Sigmoid colon (tissue), 7 donors: ENCODE results near the gene SUSD2. TPM values are rescaled to one million over a fixed set of nuclear protein-coding genes. Genes with fewer than 3 reads are reported as not detected.
A peak's percentile ranks its signal among the peaks of the same experiment; 100 is the strongest.

Experiments
- DNase-seq: peaks from one replicate; pipeline ENCODE4 v3.0.0-alpha.2; 2019
- H3K27ac ChIP-seq, 4 donors: fragments of 200-600 bp; sonication (generic); one replicate each; pipeline ENCODE4 v1.5.1; 2016 to 2019; ENCODE audit warnings: mild to moderate bottlenecking in 1 of 4
- H3K27me3 ChIP-seq, 3 donors: fragments of 200-600 bp; sonication (generic); one replicate each; pipeline ENCODE4 v1.5.1; 2019; ENCODE audit warnings: mild to moderate bottlenecking in 1 of 3
- H3K36me3 ChIP-seq, 4 donors: fragments of 200-600 bp; sonication (generic); one replicate each; pipeline ENCODE4 v1.5.1; 2016 to 2019
- H3K4me1 ChIP-seq, 4 donors: fragments of 200-600 bp; sonication (generic); one replicate each; pipeline ENCODE4 v1.5.1; 2017 to 2019
- H3K4me3 ChIP-seq, 4 donors: fragments of 200-600 bp; sonication (generic); one replicate each; pipeline ENCODE4 v1.5.1; 2017 to 2019; ENCODE audit warnings: mild to moderate bottlenecking in 2 of 4, moderate library complexity in 1 of 4
- H3K9me3 ChIP-seq, 4 donors: fragments of 200-600 bp in 3 of 4; sonication (generic) in 3 of 4; one replicate each; pipeline versions ENCODE4 v1.5.1 to v1.6.1; 2013 to 2019
- EP300 ChIP-seq, 4 donors: sonication (generic); formaldehyde crosslinking; IDR thresholded peaks; one replicate each; pipeline ENCODE4 v1.6.1; 2017; ENCODE audit warnings: antibody characterized with exemption in 4 of 4
- POLR2A ChIP-seq, 2 donors: fragments of 450-650 bp; IDR thresholded peaks; one replicate each; pipeline ENCODE4 v1.6.1; 2016; ENCODE audit warnings: antibody characterized with exemption in 2 of 2, mild to moderate bottlenecking in 2 of 2, moderate library complexity in 2 of 2
- POLR2AphosphoS5 ChIP-seq, 4 donors: sonication (generic); formaldehyde crosslinking; IDR thresholded peaks; one replicate each; pipeline ENCODE4 v1.6.1; 2017; ENCODE audit warnings: antibody characterized with exemption in 4 of 4
- WGBS, 2 donors: extraction: QIAGEN DNeasy Blood & Tissue Kit; methylation state at CpG; one replicate each; pipeline ENCODE4 v1.1.7; 2013; 5-methylcytosine and 5-hydroxymethylcytosine counted together
- intact Hi-C: fragments of 100-400 bp; cut with DNase I; formaldehyde crosslinking; loops from one replicate; pipeline ENCODE4 v1.15.1; 2023
- polyA plus RNA-seq, 3 donors: library from polyadenylated mRNA; stranded (reverse); fragments of 200-250 nt; gene quantifications; one replicate each; pipeline ENCODE4 v1.2.3, GENCODE V29; 2013
- total RNA-seq, 4 donors: library from RNA; depleted of rRNA; stranded (reverse); fragments of >200 nt; gene quantifications; one replicate each; pipeline ENCODE4 v1.1.0, GENCODE V29; 2016
- TF ChIP-seq, protein P1 (sequence below), 4 experiments: fragments of 450-650 bp in 3 of 4; fragments of 200-600 bp in 1 of 4; IDR thresholded peaks; one replicate each; pipeline ENCODE4 v1.5.1; 2016 to 2019; ENCODE audit warnings: antibody characterized with exemption in 4 of 4, mild to moderate bottlenecking in 3 of 4, moderate library complexity in 2 of 4
- donor health status: healthy with polysubstance abuse.
- donor health status: Bipolar disorder and iron deficiency.
- donor health status: healthy.

The SUSD2 gene
- total and polyA plus RNA-seq, 7 donors: 1.2 to 8.6 (median 3.0) TPM; not detected in 2

DNA sequence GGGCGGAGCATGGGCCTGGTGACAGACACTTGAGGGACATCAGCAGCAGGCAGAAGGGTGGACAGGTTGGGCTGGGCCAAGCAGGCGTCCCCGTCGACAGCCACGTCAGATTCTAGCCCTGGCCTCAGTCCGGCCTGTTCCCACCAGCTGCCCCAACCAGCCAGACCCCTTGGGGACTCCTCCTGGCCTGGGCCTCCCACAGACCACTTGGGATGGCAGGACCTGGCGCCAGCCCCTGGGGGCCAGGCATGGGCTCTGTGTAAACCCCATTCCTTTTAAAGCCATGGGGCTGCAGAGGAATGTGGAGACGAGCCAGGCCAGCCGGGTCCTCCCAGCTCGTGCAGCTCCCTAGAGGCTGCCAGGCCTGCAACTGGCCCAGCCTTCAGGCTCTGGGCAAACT is 4.7 kb upstream of the SUSD2 start:
- Histone ChIP-seq H3K4me1 (peaks cover 0 to 57% (median 51%) of the 10 kb centered on the region in 4 donors), H3K27me3 (no peaks in the 10 kb centered on the region), H3K36me3 (peaks cover 13 to 38% (median 23%) of the 10 kb centered on the region in 4 donors), H3K9me3 (no peaks in the 10 kb centered on the region), H3K27ac (peak overlapping the region; percentile 78 to 87 (median 84)), H3K4me3 (no peak overlapping the region)
- intact Hi-C loops: loop anchor here (5.0 kb wide), 1 partner anchor 219 kb away; no protein-coding TSS in a partner anchor
- TF ChIP-seq EP300 (IDR thresholded peaks at IDR 0.05) (no peak), POLR2AphosphoS5 (IDR thresholded peaks at IDR 0.05) (peak in 2 of 4 donors; percentile 15 to 32)
- peak; percentile 88 for DNase-seq
- WGBS, 2 donors: 87 to 96% methylated on average over 10 of the region's 10 CpGs

DNA sequence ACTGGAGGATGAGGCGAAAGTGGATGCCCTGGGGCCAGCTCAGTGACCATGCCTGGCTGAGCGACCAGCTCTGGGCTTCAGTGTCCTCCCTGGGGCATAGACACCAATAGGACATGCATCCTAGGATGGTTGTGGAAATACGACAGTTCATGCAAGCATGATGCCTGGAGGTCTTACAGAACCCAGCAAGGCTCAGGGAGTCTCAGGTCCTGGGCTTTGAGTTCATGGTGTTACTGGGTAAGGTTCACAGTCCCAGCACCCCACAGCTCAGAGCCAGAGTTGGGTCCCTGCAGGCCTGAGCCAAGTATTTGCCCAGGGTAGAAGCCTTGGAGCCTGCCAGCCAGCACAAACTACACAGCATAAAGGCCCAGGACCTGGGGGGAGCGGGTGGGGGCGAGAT is 4.2 kb upstream of the SUSD2 start:
- intact Hi-C loops: loop anchor here (5.0 kb wide), 1 partner anchor 220 kb away; no protein-coding TSS in a partner anchor
- no peak for DNase-seq
- no peak overlapping the region for H3K4me3 ChIP-seq
- H3K4me1 ChIP-seq: peaks cover 0 to 61% (median 55%) of the 10 kb centered on the region in 4 donors
- no peaks in the 10 kb centered on the region for H3K27me3 ChIP-seq
- WGBS, 2 donors: 94 to 98% methylated on average over 5 of the region's 5 CpGs
- TF ChIP-seq POLR2A (IDR thresholded peaks at IDR 0.05): no peak
- no peak for TF ChIP-seq POLR2AphosphoS5 (IDR thresholded peaks at IDR 0.05)
- TF ChIP-seq, protein P1, sequence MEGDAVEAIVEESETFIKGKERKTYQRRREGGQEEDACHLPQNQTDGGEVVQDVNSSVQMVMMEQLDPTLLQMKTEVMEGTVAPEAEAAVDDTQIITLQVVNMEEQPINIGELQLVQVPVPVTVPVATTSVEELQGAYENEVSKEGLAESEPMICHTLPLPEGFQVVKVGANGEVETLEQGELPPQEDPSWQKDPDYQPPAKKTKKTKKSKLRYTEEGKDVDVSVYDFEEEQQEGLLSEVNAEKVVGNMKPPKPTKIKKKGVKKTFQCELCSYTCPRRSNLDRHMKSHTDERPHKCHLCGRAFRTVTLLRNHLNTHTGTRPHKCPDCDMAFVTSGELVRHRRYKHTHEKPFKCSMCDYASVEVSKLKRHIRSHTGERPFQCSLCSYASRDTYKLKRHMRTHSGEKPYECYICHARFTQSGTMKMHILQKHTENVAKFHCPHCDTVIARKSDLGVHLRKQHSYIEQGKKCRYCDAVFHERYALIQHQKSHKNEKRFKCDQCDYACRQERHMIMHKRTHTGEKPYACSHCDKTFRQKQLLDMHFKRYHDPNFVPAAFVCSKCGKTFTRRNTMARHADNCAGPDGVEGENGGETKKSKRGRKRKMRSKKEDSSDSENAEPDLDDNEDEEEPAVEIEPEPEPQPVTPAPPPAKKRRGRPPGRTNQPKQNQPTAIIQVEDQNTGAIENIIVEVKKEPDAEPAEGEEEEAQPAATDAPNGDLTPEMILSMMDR (IDR thresholded peaks at IDR 0.05): no peak
- TF ChIP-seq EP300 (IDR thresholded peaks at IDR 0.05): no peak
- peaks cover 9 to 33% (median 18%) of the 10 kb centered on the region in 4 donors for H3K36me3 ChIP-seq
- H3K27ac ChIP-seq: peak overlapping the region; percentile 78 to 87 (median 84)
- no peaks in the 10 kb centered on the region for H3K9me3 ChIP-seq

DNA sequence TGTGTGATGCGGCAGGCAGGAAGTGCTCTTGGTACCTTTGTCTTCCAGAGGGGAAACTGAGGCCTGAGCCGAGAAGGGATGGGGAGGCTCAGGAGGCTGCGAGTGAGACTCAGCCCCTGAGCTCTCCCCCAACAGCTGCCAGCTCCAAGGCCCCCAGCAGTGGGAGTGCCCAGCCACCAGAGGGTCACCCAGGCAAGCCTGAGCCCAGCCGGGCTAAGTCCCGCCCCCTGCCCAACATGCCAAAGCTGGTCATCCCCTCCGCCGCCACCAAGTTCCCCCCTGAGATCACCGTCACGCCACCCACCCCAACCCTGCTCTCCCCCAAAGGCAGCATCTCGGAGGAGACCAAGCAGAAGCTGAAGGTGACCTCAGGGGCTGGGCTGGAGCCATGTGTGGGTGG is 3.8 kb upstream of the SUSD2 start:
- Histone ChIP-seq H3K27ac (peak overlapping the region; percentile 78 to 87 (median 84)), H3K9me3 (no peaks in the 10 kb centered on the region), H3K4me1 (peaks cover 0 to 65% (median 59%) of the 10 kb centered on the region in 4 donors), H3K4me3 (no peak overlapping the region), H3K36me3 (peaks cover 5 to 29% (median 14%) of the 10 kb centered on the region in 4 donors), H3K27me3 (no peaks in the 10 kb centered on the region)
- 93 to 98% methylated on average over 10 of the region's 10 CpGs for WGBS, 2 donors
- intact Hi-C loops: loop anchor here (5.0 kb wide), 1 partner anchor 220 kb away; no protein-coding TSS in a partner anchor
- no peak for DNase-seq
- TF ChIP-seq, protein P1 (IDR thresholded peaks at IDR 0.05): no peak
- TF ChIP-seq POLR2AphosphoS5 (IDR thresholded peaks at IDR 0.05): no peak
- no peak for TF ChIP-seq EP300 (IDR thresholded peaks at IDR 0.05)
- no peak for TF ChIP-seq POLR2A (IDR thresholded peaks at IDR 0.05)

DNA sequence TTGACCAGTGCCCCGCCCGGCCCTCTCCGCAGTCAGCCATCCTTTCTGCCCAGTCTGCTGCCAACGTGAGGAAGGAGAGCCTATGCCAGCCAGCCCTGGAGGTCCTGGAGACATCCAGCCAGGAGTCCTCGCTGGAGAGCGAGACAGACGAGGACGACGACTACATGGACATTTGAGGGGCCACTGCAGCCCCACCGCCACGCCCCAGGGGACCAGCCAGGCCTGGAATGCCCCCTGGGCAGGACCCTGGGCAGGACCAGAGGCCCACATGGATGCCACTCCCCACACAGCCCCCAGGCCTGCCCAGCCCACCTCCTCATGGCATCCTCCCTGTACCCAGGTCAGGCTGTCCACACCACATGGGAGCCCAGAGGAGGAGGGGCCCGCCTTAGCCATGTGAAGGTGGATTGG is 3.3 kb upstream of the SUSD2 start:
- Histone ChIP-seq H3K4me3 (no peak overlapping the region), H3K27me3 (no peaks in the 10 kb centered on the region), H3K36me3 (peaks cover 0 to 24% (median 9%) of the 10 kb centered on the region in 4 donors), H3K27ac (peak overlapping the region; percentile 78 to 87 (median 84)), H3K9me3 (no peaks in the 10 kb centered on the region), H3K4me1 (peaks cover 0 to 69% (median 62%) of the 10 kb centered on the region in 4 donors)
- intact Hi-C loops: loop anchor here (5.0 kb wide), 1 partner anchor 221 kb away; no protein-coding TSS in a partner anchor
- no peak for TF ChIP-seq POLR2AphosphoS5 (IDR thresholded peaks at IDR 0.05)
- no peak for TF ChIP-seq EP300 (IDR thresholded peaks at IDR 0.05)
- TF ChIP-seq, protein P1 (IDR thresholded peaks at IDR 0.05): no peak
- TF ChIP-seq POLR2A (IDR thresholded peaks at IDR 0.05): no peak
- DNase-seq: no peak
- 93 to 94% methylated on average over 12 of the region's 12 CpGs for WGBS, 2 donors

DNA sequence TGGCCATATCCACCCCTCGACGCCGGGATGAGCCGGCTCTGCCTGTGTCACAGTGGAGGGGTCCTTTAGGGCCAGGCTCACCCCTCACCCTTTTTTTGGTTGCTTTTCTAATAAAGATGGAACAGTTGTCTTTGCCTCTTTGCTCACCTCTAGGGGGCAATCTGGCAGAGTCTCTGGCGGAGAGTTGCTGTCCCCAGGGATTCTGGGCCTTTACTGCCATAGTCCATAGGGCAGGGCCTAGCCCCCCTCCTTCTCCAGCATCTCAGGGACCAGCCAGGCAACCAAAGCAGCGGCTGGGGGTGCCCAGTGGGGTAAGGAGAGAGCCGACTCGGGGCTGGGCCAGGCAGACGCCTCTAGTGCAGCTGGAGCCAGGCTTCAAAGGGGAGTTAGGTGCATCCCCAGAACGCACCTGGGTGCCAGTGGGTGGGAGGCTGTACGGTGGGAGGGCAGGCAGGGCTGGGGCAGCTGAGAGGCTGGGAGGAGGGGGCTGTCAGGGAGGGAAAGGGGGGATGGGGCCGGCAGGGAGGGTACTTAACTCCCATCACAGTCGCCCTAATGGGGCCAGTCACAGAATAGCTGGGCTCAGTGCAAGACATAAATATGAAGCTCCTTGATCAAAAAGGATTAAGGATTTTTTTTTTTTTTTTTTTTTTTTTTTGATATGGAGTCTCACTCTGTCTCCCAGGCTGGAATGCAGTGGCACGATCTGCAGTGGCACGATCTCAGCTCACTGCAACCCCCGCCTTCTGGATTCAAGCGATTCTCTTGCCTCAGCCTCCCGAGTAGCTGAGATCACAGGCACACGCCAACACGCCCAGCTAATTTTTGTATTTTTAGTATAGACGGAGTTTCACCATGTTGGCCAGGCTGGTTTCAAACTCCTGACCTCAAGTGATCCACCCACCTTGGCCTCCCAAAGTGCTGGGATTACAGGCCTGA is 2.5 kb upstream of the SUSD2 start:
- TF ChIP-seq, protein P1 (IDR thresholded peaks at IDR 0.05): no peak
- TF ChIP-seq POLR2A (IDR thresholded peaks at IDR 0.05) (no peak), POLR2AphosphoS5 (IDR thresholded peaks at IDR 0.05) (no peak), EP300 (IDR thresholded peaks at IDR 0.05) (no peak)
- Histone ChIP-seq H3K9me3 (no peaks in the 10 kb centered on the region), H3K27ac (peak overlapping the region; percentile 78 to 87 (median 84)), H3K4me1 (peaks cover 0 to 76% (median 62%) of the 10 kb centered on the region in 4 donors), H3K4me3 (no peak overlapping the region), H3K27me3 (no peaks in the 10 kb centered on the region), H3K36me3 (peaks cover 0 to 16% (median 4%) of the 10 kb centered on the region in 4 donors)
- intact Hi-C loops: loop anchor here (5.0 kb wide), 1 partner anchor 221 kb away; no protein-coding TSS in a partner anchor
- 85 to 90% methylated on average over 21 of the region's 21 CpGs for WGBS, 2 donors
- no peak for DNase-seq
